ENCODE results near the gene EMSY.

DNA sequence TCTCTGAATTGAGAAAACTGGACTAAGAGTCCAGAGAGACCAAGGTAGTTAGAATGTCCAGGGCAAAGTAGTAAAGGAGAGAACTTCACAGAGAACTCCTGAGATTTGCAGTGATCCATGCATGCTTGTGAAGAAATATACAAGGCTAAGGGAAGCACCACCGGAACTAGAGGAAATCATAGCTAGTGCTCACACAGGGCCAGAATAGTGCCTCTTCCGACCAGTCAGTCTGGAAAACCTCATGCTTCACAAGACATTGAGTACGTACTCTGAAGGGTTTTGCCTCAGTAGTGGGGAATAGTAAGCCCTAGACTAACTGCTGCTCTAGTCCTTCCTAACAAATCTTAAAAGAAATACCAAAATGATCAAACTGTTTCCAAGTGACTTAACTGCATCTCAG lies 117.7 kb downstream of the EMSY start:
- no peak for TF ChIP-seq CTCF (IDR thresholded peaks at IDR 0.05 in 8 of 11, conservative IDR thresholded peaks at IDR 0.05 in 3 of 11)
- no peak for TF ChIP-seq POLR2AphosphoS5 (IDR thresholded peaks at IDR 0.05)

All from spleen (tissue), 7 donors.